ENCODE measurements around the gene POLR2M.

DNA sequence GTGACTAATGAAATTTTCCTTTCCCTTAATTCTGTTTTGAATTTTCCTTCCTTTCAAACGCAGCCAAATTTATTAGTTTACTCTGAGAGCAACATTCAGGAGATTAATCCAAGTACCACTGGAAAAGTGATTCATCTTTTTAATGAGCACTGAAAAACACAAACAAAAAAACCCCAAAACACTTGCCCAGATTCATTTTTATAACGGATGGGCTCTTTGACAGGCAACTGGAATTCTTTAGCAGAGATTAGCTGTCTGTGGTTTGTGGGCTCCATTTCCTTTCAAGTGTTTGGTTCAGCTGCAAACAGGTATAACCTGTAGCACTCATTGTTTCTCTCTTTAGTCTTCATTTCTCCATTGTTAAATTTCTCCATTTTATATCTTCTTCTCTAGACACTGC is 3.1 kb upstream of the POLR2M start:
- TF ChIP-seq, protein P1, sequence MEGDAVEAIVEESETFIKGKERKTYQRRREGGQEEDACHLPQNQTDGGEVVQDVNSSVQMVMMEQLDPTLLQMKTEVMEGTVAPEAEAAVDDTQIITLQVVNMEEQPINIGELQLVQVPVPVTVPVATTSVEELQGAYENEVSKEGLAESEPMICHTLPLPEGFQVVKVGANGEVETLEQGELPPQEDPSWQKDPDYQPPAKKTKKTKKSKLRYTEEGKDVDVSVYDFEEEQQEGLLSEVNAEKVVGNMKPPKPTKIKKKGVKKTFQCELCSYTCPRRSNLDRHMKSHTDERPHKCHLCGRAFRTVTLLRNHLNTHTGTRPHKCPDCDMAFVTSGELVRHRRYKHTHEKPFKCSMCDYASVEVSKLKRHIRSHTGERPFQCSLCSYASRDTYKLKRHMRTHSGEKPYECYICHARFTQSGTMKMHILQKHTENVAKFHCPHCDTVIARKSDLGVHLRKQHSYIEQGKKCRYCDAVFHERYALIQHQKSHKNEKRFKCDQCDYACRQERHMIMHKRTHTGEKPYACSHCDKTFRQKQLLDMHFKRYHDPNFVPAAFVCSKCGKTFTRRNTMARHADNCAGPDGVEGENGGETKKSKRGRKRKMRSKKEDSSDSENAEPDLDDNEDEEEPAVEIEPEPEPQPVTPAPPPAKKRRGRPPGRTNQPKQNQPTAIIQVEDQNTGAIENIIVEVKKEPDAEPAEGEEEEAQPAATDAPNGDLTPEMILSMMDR (conservative IDR thresholded peaks at IDR 0.05) = no peak
- no peak for TF ChIP-seq EZH2 (IDR thresholded peaks at IDR 0.05; ENCODE audit: low read depth)

Measured in PC-9 (cell line).